Muscle layer of colon (tissue), 2 donors: ENCODE measurements around the gene APBA2.

ENCODE experiments used
- H3K27ac ChIP-seq: one replicate; pipeline ENCODE4 v1.7.0; 2013; ENCODE audit warnings: low read depth, mild to moderate bottlenecking, low read length, moderate library complexity
- H3K27me3 ChIP-seq, 2 donors: one replicate each; pipeline ENCODE4 v1.7.0; 2013; ENCODE audit warnings: low read length in 2 of 2, mild to moderate bottlenecking in 2 of 2; ENCODE audit not compliant: insufficient read depth in 2 of 2, control insufficient read depth in 1 of 2
- H3K36me3 ChIP-seq: one replicate; pipeline ENCODE4 v1.7.0; 2013; ENCODE audit warnings: mild to moderate bottlenecking, low read length; ENCODE audit not compliant: insufficient read depth
- H3K4me1 ChIP-seq: one replicate; pipeline ENCODE4 v1.7.0; 2013; ENCODE audit warnings: mild to moderate bottlenecking, low read length; ENCODE audit not compliant: insufficient read depth
- H3K4me3 ChIP-seq, 2 donors: one replicate each; pipeline ENCODE4 v1.7.0; 2013; ENCODE audit warnings: low read length in 2 of 2, low read depth in 1 of 2, mild to moderate bottlenecking in 1 of 2, moderate library complexity in 1 of 2
- H3K9ac ChIP-seq: one replicate; pipeline ENCODE4 v1.7.0; 2013; ENCODE audit warnings: low read length
- H3K9me3 ChIP-seq: one replicate; pipeline ENCODE4 v1.7.0; 2013; ENCODE audit warnings: mild to moderate bottlenecking, low read length
- donor health status: abdominal sarcoma.
- donor health status: Adenocarcinoma of cecum.

Gene APBA2

DNA sequence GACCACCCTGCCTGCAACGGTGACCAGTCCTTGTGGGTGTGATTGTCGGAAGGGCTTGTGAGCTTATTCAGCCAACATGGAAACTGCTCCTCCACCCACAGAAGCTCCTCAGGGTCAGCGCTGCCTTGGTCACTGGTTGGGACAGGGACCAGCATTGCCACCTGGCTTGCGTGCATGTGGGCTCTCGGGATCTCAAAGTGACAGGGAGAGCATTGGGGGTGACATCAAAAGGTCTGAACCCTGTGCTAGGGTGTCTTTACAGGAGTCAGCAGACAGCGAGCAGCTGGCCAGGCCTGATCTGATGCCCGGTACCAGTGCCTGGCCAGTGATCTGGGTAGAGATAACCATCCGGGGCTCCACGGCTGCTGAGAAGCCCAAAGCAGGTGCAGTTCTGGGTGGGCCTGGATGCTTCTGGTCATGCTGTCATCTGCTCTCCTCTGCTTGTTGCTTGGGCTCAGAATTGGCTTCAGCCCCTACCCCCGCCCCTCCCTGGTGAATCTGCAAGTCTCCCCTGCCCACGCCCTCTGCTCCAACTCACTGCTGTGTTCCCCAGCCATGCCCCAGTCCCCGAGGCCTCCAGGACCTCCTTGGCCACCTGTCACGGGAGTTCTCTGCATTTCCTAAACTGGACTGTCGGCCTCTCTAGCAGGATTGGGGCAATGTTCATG, 249.0 kb downstream of the APBA2 start:
- H3K4me1 ChIP-seq = no peaks in the 10 kb centered on the region
- no peak overlapping the region for H3K4me3 ChIP-seq
- H3K27me3 ChIP-seq = peaks cover 0 to 9% of the 10 kb centered on the region in 2 donors
- no peaks in the 10 kb centered on the region for H3K9me3 ChIP-seq
- no peak overlapping the region for H3K9ac ChIP-seq
- H3K36me3 ChIP-seq = no peaks in the 10 kb centered on the region
- H3K27ac ChIP-seq = no peak overlapping the region

DNA sequence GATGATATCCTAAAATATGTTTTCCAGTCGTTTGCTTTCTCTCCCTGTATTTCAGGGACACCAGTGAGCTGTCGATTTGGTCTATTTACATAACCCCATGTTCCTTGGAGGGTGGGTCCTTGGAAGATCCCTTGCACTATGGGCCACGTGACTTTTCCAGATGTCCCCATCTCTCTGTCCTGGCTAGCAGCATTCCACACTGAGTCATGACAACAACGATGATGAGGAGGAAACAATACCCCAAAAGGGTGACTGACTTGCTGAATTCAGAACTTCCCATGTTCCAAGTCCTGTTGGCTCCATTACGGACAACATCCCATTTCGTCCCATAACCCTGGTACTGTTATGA, 249.5 kb downstream of the APBA2 start:
- Histone ChIP-seq H3K27ac (no peak overlapping the region), H3K27me3 (peaks cover 0 to 9% of the 10 kb centered on the region in 2 donors), H3K4me1 (peaks cover 4% of the 10 kb centered on the region), H3K36me3 (no peaks in the 10 kb centered on the region), H3K9me3 (no peaks in the 10 kb centered on the region), H3K4me3 (no peak overlapping the region), H3K9ac (no peak overlapping the region)

DNA sequence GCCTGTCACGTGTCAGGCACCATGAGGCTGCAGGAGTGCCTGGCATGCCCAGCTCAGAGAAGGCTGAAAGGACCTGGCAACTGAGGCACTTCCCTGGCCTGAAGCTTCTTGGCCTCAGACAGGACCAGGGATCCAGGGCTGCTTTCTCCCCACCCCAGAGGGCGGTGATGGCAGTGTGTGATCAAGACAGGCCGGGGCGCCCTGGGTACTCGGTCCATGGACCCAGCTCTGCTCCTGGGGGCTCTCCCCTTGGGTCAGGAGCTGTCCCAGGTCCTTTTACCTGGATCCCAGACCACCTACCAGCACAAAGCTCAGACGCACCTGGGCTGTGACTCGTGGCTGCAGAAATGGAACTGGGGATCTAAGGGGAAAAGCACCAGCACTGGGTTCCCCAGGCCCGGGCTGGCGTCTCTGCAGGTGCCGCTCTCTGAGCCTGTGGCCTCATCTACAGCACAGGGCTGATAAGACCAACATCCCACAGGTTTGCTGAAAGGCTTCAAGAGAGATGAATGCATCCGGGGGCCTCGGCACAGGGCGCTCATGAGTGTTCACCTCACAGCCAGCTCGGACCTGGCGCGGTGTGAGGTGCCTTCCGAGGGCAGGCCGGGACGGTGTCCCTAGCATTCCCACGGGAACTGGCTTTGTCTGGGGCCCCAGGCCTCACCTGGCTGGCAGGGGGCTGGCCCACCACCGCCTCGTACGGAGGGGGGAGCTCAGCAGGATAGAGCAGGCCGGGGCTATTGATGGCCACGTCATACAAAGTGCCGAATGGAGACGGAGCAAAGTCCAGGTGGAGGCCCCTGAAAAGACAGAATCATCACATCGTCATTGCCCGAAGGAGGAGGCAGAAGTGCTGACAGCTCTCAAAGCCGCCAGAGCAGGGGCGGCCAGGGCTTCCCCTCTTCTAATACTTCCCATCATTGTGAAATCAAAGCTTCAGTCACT, 250.2 kb downstream of the APBA2 start:
- Histone ChIP-seq H3K9ac (no peak overlapping the region), H3K4me1 (peaks cover 6% of the 10 kb centered on the region), H3K36me3 (no peaks in the 10 kb centered on the region), H3K4me3 (no peak overlapping the region), H3K27me3 (peaks cover 0 to 9% of the 10 kb centered on the region in 2 donors), H3K9me3 (no peaks in the 10 kb centered on the region), H3K27ac (no peak overlapping the region)

DNA sequence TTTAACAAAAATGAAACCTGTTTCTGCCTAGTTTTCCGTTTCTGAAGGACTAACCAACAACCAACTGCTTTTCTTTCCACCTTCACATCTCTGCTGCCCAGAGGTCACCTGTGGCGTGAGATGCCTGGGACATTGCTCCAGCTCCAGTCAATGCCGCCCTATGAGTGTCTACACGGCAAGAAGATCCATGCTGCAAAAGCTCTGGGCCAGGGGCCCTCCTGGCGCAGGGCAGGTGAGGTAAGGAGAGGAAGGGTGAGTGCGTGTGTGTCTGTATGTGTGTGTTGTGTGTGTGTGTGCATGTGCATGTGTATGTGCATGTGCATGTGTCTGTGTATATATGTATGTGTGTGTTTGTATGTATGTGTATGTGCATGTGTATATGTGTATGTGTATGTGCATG, 252.5 kb downstream of the APBA2 start:
- Histone ChIP-seq H3K4me3 (no peak overlapping the region), H3K27me3 (peaks cover 0 to 9% of the 10 kb centered on the region in 2 donors), H3K4me1 (peaks cover 6% of the 10 kb centered on the region), H3K27ac (no peak overlapping the region), H3K36me3 (no peaks in the 10 kb centered on the region), H3K9ac (no peak overlapping the region), H3K9me3 (no peaks in the 10 kb centered on the region)

DNA sequence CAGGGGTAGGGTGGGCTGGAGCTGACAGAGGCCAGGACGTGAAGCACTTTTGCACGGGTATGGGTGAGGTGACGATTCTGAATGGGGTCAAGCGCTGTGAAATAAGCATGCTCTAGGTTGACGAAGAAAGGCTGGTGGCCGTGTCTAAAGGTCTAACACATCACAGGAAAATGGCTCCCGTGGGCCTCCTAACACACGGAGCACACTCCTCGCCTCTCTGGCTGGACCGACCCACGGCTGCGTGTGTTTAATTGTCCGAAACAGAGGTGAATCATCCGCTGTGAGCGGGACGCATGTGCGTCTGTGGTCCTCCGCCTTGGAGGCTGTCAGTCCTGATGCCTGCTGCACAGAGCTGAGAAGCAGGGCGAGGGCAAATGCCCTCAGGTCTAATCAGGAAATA, 253.3 kb downstream of the APBA2 start:
- Histone ChIP-seq H3K27me3 (peaks cover 0 to 9% of the 10 kb centered on the region in 2 donors), H3K4me3 (no peak overlapping the region), H3K9me3 (no peaks in the 10 kb centered on the region), H3K27ac (no peak overlapping the region), H3K36me3 (no peaks in the 10 kb centered on the region), H3K4me1 (peaks cover 6% of the 10 kb centered on the region), H3K9ac (no peak overlapping the region)

DNA sequence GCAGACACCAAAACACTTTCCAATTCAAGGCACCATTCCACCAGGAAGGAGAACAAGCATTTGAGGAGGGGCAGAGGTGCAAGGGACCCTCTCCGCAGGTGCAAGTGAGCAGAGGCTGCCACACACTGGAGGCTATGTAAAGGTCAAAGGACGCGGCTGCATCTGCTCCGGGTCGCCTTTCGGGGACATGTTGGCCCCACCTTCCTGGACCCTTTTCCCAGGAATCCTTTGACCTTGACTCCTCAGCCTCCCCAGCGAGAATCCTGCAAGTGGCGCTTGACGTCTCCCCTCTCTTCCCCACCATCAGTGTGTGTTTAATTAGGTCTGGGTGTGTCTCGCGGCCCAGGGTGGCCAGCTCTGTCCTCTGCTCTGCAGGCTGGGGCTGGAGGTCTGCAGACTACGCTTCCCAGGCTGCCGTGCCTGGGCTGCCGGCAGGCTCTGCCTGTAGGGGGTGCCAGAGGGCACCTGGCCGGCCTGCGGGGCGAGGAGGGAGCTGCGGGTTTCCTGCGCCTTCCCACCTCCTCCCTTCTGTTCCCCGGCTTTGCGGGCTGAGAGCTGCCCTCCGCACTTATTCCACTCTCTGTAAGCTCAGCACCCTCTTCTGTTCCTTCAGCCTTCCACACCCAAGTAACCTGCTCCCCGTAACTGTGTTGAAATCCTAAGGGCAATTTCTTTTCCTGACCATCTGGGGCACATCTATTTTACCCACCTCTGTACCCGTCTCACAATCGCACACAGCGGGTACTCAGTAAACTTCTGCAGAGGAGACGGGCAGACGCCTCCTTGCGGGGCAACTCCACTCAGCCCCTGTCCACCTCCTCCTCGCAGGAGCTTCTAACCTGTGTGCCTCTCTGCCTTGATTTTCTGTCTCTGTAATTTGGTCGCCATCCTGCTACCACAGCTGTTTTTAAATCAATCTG, 254.0 kb downstream of the APBA2 start:
- no peak overlapping the region for H3K9ac ChIP-seq

DNA sequence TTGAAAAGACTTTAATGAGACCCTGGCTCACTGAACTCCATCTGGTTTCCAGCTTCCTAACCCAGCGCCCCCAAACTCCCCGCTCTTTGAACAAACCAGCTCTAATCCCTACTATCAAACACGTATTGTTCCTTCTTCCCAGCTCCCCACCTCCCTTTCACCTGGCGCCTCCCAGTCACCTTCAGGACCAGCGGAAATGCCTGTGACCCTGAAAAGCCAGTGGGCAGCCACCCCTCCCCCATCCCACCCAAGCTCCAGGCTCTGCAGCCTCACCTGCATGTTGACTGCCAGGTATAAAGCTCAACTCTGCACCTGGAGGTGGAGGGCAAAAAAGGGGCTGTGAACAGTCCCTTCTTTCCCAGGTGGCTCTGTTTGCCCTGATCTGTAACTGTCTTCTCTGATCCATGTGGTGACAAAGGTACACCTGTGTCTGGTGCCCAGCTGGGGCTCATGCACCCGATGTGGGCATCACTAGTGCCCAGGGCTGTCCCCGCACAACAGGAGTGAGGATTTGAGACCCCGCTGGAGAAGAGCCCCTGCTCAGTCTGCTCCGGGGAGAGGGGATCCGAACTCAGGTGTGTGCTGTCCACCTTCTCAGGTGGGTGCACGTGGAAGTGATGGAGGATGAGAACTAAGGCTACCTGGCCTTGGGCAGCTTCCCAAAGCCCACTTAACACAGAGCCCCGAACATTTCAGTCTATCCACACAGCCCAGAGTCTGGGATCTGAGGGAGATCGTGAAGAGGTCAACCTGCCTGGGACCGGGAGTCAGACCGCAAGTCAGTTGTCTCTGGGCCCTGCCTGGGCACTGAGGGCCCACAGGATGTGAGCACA, 254.9 kb downstream of the APBA2 start:
- H3K9ac ChIP-seq = no peak overlapping the region
- H3K9me3 ChIP-seq = no peaks in the 10 kb centered on the region
- peaks cover 6% of the 10 kb centered on the region for H3K4me1 ChIP-seq
- no peaks in the 10 kb centered on the region for H3K36me3 ChIP-seq
- no peak overlapping the region for H3K4me3 ChIP-seq
- H3K27me3 ChIP-seq = peaks cover 0 to 9% of the 10 kb centered on the region in 2 donors
- H3K27ac ChIP-seq = no peak overlapping the region

More for the DNA sequence above, 254.0 kb downstream of the APBA2 start:
- no peak overlapping the region for H3K27ac ChIP-seq
- no peaks in the 10 kb centered on the region for H3K9me3 ChIP-seq
- H3K4me1 ChIP-seq = peaks cover 6% of the 10 kb centered on the region
- peaks cover 0 to 9% of the 10 kb centered on the region in 2 donors for H3K27me3 ChIP-seq
- H3K4me3 ChIP-seq = peak overlapping the region in 1 of 2 donors; percentile 19
- H3K36me3 ChIP-seq = no peaks in the 10 kb centered on the region

DNA sequence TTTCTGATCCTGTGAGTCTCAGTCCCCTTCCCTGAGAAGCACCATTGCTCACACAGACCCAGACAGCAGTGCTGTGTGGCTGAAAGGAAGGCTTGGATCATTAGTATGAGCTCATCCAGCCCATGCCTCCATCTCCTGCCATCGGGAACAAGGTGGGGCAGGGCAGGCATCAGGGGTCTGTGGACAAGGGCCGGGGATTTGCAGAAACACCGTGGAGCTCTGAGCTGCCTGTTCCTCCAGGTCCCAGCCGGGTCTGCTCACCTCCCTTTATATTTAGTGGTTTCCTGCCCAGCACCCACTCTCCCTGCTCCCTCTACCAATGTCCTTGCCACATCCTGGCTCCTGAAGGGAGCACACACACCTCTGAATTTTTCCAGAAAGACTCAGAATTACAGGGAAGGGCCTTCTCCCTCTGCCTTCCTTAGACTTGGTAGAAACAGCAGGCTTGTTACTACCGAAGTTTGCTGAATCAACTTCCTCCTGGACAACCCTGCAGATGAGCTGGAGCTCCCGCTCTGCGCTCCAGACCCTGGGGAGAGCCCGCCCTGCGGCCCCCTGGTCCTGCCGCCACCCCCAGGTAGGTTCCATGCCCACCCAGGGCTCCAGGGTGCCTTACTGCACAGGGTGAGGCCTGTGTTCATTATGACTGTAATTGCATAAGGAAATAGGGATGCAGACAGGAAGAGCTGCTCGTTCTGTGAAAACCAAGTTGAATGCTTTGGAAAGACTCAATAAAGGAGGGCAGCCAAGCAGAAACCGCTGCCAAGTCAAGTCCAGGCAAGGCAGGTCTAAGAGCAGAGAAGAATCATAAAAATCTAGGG, 255.7 kb downstream of the APBA2 start:
- Histone ChIP-seq H3K4me3 (no peak overlapping the region), H3K4me1 (peaks cover 6% of the 10 kb centered on the region), H3K9me3 (no peaks in the 10 kb centered on the region), H3K27me3 (peaks cover 0 to 9% of the 10 kb centered on the region in 2 donors), H3K27ac (no peak overlapping the region), H3K36me3 (no peaks in the 10 kb centered on the region), H3K9ac (no peak overlapping the region)

DNA sequence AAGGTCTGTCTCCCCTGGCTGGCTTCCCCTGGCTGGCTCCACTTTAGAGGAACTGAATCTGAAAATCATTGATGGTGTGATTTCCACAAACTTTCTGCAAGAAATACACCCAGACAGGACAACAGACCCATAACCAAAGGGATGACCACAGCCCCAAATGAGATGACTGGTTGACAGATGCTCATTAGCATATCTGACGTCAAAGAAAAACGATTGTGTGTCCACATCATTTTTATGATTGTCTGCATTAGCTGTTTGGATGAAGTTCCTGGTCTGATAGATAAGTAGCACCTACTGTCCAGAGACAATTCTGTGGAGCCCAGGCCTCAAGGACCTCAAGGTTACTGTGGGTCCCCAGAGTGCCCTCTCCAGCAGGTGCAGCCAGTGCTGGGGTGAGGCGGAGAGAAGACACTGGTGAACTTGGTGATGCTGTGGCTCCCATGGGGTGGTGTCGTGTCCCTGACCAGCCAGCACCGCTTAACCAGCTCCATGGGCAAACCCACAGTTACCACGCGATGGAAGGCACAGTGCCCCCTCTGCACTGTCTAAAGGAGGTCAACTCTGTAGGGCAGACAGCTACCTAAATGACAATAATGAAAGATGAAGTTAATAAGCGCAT, 256.5 kb downstream of the APBA2 start:
- Histone ChIP-seq H3K9ac (no peak overlapping the region), H3K27me3 (peaks cover 0 to 9% of the 10 kb centered on the region in 2 donors), H3K9me3 (no peaks in the 10 kb centered on the region), H3K4me3 (no peak overlapping the region), H3K4me1 (peaks cover 6% of the 10 kb centered on the region), H3K36me3 (no peaks in the 10 kb centered on the region), H3K27ac (no peak overlapping the region)

DNA sequence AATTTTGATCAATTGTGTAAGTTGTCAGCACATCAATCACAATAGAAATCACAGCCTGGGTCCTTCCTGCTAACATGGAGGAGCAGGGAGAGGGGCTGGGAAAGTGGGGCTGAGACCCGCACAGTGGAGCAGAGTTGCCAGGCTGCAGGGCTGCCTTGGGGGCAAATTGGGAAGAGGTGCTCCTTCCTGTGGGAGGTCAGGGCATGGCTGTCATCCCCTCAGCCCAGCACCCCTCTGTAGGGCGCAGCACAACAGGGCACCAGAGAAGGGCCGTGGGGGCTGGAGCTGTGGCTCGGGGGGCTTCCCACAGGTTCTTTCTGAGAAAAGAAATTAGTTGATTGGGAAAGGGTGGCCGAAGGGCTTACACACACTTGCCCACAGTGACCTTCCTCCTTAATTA, 257.5 kb downstream of the APBA2 start:
- Histone ChIP-seq H3K4me1 (peaks cover 6% of the 10 kb centered on the region), H3K27ac (no peak overlapping the region), H3K27me3 (peaks cover 0 to 9% of the 10 kb centered on the region in 2 donors), H3K36me3 (no peaks in the 10 kb centered on the region), H3K9ac (no peak overlapping the region), H3K4me3 (no peak overlapping the region), H3K9me3 (no peaks in the 10 kb centered on the region)
